A172 (cell line): ENCODE data around the gene SFTPA1. TPM values are rescaled to one million over a fixed set of nuclear protein-coding genes. Genes with fewer than 3 reads are reported as not detected.
A peak's percentile ranks its signal among the peaks of the same experiment; 100 is the strongest.
"Not testable (repeated sequence)": the region's sequence is repeated elsewhere in the genome, so short reads cannot be mapped to it uniquely, and the experiment has no call there.

Experiments
- DNase-seq: peaks from one replicate; pipeline ENCODE4 v3.0.0-alpha.2; 2015; ENCODE audit warnings: low spot score
- total RNA-seq: library from RNA; depleted of rRNA; stranded (reverse); fragments of >200 nt; shearing (Covaris generic); gene quantifications from 2 replicates; pipeline ENCODE4 v1.2.3, GENCODE V29; 2014; rRNA removed

SFTPA1 gene
- 1.1 TPM in 1 of 2 replicates, not detected in the other for total RNA-seq

DNA sequence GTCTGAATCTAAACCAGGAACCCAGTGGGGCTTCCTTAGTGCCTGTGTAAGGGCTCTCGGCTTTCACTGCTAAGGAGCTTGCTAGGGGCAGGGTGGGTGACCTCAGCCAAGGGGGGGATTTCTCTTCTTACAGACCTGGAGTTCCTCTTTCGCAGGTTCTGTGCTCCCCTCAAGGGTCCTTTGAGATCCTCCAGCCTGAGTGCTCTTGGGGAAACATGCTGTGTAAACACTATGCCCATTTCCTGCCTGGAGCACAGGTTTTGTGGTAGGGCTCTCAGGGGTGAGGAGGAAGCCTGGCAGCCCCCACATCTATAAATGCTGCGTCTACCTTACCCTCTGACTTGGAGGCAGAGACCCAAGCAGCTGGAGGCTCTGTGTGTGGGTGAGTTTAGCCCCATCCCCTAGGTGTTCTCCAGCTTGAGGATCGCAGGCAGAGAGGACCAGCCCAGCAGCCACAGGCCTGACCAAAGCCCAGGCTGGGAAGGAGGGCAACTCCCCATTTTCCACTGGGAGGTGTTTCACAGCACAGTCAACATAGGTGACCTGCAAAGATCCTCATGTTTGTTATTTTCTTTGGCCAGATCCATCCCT, at the start of gene SFTPA1:
TSS of gene SFTPA1 (plus strand) at position 339 of the 591 bp plus-strand sequence. CDS start 887 bp downstream, outside the sequence.
- no peak for DNase-seq

DNA sequence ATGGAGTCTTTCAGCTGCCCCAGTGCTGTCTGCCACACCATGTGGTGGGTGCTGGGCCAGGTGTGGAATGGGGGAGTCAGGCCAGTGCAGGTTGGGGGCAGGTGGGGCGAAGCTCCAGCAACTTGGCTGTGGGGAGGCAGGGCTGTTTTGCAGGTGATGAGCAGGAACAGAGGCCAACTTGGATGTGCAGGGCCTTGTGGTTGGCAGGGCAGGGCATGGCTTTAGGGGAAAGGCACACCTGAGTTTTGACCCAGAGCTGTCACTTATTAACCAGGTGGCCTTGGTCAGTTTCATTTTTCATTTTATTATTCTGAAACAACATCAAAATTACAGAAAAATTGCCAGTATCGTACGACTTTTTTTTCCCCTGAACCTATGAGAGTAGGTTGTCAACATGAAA, 49.5 kb upstream of the SFTPA1 start:
- no peak for DNase-seq

DNA sequence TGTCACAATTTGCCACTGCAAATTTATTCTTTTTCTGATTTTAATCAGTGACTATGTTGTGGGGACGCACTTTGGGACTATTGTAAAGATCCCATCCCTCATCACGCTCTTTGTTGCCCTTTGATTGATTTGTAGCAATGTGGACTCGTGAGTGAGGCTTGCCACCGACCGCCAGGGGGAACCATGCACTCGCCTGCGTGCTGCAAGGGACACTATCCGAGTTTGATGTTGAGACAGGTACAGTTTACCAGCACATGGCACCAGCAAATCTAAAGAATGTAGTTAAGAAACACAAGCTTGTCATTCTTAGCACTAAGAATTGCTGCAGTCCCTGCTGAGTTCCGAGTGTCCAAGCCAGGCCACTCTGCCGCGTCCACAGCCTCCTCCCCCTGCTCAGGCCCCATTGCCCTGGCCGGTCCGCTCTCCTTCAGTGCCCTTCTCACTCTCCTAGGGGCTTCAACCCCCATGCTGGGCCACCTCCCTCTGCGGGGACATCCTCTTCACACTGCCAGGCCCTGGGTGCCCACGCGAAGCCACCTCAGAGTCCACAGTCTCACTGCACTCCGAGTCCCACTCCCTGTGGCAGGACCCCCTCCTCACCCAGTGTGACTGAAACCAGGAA, 48.5 kb upstream of the SFTPA1 start:
- DNase-seq: peak; percentile 35

DNA sequence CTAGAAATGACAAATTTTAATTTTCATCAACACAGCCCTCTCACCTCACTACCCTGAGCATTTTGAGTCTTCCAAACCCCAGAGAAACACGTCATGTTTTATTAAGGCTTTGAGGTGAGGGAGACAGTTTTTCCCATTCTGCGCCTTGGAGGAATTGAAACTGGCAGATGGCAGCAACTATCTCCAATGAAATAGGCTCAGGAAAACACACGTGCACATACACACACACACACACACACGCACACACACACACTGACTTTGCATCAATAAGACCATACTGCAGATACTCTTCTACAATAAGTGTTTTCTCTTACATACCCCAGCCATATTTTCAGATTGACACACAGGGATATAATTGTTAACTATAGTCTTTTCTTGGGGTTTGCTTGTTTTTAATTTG, 47.3 kb upstream of the SFTPA1 start:
- DNase-seq: no peak

DNA sequence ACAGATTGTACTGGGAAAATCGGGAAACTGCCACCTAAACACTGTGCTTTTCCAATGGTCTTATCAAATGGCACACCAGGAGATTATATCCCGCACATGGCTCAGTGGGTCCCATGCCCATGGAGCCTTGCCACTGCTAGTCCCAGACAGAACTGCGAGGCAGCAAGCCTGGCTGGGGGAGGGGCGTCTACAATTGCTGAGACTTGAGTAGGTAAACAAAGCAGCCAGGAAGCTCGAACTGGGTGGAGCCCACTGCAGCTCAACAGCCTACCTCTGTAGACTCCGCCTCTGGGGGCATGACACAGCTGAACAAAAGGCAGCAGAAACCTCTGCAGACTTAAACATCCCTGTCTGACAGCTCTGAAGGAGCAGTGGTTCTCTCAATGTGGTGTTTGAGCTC, 40.1 kb upstream of the SFTPA1 start:
- DNase-seq: not testable (repeated sequence)

DNA sequence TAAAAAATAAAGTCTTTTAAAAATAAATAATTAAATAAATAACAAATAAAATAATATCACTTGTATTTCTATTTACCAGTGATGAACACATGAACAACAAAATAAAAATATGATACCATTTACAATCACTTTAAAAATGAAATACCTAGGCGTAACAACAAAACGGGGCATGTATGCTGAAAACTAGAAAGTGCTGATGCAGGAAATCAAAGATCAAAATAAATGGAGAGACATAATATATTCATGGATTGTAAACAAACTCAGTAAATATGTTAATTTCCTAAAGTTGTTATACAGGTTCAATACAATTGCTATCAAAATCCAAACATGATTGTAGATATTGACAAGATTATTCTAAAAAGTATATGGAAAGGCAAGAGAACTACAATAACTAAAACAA, 31.4 kb upstream of the SFTPA1 start:
- no peak for DNase-seq

DNA sequence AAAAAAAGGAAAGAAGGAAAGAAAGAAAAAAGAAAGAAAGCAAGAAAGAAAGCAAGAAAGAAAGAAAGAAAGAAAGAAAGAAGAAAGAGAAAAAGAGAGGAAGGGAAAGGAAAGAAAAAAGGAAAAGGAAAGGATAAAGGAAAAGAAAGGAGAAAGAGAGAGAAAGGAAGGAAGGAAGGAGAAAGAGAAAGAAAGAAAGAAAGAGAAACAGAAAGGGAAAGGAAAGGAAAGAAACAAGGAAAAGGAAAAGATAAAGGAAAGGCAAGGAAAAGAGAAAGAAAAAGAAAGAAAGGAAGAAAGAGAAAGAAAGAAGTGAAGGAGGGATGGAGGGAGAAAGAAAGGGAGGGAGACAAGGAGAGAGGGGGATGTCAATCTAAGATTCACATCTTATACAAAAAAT, 29.7 kb upstream of the SFTPA1 start:
- no peak for DNase-seq

DNA sequence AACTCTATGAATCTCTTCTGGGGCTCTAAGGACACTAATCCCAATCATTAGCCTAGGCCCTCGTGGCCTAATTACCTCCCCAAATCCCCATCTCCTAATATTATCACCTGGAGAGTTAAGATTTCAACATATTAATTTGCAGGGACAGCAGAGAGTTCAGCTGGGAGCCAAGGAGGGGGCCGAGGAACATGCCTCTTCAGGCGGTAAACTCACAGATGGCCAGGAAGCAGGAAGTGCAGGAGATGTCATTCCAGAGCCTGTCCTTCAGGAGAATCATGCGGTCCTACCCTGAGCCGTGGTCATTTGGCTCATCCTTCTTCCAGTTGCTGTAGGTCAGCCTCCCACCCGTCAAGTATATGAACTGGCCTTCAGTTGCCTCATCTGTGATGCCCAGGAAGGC, 28.6 kb upstream of the SFTPA1 start:
- DNase-seq: no peak

DNA sequence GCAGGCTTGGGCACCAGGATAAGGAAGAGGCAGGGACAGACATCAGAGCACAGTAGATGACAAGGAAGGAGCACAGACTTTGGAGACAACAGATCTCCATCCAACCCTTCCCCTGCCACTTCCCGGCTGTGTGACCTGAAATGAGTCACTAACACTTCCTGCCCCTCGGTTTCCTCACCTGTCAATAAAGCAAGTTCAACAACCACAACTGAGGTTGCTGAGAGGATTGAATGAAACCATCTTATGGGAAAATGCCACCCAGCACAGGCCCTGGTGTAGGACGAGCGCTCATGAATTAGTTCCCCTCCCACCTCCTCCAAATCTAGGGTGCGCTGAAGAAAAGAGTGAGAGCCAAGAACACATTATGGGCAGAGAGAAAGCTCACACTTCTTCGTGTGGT, 27.8 kb upstream of the SFTPA1 start:
- DNase-seq: not testable (repeated sequence)

DNA sequence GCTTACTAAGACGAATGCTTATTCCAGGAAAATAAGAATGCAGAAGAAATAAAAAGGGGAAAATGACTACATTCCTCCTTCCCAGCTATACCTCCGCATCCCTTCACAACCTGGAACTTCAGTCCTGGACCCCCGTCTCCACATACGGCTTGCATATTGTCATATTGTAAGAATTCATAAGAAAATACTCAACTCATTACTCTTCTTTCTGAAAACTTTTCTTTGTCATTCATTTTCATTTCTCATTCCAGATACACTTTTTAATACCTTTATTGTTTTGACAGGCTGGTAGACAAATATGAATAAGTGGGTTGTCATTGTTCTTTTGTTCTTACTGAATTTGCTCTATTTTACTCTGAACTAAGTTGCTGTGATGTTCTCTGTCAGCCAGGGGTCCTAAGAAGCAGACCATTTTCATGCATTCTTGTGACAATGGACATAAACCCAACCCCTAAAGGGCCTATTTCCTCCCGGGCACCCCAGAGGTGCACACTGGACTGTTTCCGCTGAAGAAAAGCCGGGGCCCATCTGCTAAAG, 27.2 kb upstream of the SFTPA1 start:
- no peak for DNase-seq

DNA sequence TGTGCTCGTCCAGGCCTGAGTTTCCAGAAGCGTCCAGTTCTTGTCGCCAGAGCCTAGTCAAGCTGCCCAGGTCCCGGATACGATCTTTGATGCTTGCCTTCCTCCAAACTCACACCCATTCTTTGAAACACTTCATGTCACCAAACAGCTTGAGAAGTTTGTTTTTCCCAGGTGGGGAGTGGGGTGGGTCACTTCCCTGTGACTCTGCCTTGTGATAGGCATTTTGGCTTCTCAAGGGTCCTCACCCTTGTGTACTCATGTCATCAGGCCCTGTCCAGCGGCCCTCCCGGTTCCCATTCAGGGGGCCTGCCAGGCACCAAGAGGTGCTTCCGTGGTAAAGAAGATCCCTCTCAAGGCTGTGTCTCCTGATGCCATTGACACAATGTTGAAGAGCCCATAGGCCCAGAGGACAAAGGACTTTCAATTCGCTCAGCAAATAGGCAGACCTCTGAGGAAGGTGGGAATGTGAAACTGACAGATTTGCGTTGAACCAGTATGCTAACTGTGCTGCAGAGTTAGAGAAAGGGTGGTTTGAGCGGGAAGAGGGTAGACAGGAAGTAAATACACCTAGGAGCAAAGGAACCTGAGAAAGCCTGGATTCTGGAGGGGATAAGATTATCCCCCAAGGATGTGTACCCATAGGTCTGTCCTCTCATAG, 24.7 kb upstream of the SFTPA1 start:
- no peak for DNase-seq

DNA sequence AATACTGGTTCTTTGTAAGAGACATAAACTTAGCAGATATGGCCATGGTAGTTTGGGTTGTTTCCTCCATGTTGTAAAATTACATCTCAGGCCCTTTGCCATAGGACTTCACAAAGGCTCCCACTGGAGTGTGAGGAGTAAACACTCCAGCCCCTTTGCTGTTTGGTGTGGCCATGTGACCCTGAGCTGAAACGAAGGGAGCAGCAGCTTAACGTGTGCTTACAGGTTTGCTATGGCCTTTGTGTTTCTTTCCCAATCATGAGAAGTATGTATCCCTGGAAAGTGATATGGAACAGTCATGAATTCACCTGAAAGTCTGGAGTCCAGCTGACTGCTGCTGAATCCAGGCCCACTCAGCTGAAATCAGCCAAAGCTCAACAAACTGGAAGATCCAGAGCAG, 23.8 kb upstream of the SFTPA1 start:
- DNase-seq: no peak

DNA sequence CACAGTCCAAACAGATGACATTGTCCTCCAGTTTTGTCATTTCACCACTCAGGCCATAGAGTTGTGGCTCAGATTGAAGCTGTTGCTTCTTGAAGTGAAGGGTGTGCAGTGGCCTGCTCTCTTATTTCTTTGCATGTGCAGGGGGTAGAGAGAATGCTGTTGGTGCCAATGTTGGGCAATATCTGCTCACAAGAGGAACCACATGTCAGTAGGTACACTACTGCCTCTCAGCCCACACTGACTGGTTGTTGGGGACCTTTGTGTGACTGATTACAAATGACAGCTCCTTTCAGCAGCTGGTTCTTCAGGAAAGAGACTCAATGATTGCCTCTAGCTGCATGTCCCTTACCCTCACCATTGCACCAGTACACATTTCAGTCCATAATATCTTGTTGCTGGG, 21.9 kb upstream of the SFTPA1 start:
- no peak for DNase-seq

DNA sequence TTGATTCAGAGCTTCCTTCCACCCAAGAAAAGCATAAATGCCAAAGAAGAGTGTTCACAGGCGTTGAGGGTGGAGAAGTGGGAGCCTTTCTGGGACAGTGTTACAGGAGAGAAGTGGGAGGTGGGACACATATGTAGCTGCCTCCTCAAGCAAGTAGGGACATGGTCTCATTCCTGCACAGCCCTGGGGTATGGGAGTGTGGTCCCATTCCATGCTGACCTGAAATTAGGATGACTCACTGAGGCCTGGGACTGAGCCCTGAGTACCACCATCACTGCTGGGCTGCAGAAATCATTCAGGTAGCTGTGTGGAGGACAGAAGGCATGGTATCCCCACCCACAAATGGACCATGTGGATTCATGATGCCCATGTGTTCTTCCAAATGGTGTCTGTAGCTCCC, 17.4 kb upstream of the SFTPA1 start:
- DNase-seq: no peak

DNA sequence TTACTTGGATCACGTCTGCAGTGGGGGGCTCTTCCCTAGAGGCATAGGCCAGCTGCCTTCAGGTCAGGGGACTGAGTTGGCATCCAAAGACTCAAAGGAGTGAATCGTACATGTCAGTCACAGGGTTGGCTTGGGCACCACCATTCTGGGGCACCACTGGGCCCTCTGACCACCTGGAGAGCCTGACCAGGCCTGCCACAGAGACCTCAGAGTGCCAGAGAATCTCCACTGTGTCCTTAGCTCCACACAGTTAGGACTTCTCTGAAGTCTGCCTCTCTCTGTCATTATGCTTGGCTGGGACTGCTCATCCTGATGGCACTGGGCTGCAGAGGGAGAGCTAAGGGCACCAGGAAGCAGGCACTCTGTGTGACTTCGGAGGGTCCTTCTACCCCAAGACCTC, 16.2 kb upstream of the SFTPA1 start:
- DNase-seq: not testable (repeated sequence)

DNA sequence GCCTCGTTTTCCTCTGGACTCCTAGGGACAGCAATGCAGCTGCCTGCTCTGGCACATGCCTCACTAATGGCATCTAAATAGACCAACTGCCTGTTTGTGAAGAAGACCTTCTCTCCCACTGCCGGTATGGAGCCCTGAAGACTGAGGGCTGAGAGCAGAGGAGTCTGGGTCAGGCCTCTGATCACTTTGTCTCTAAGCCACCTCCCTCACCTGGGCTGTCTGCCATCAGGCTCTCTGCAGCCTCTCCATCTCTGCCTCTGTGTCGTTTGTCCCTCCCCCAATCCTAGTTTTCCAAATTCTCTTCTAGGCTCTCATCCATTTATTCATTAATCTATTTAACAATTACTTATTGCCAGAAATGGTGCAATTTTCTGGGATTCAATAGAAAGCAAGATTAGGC, 15.2 kb upstream of the SFTPA1 start:
- DNase-seq: no peak

DNA sequence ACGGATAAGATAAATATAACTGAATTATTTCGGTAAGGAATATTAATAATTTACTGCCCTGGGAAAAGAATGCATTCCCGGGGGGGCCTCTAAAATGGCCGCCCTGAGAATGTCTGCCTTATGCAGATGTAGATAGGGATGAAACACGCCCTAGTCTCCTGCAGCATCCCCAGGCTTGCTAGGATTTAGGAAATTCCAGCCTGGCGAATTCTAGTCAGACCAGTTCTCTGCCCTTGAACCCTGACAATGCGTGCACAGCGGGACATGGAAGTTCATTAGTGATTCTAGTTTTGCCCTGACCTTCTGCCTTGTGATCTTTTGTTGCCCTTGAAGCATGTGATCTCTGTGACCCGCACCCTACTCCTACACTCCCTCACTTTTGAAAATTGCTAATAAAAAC, 11.1 kb upstream of the SFTPA1 start:
- DNase-seq: not testable (repeated sequence)

DNA sequence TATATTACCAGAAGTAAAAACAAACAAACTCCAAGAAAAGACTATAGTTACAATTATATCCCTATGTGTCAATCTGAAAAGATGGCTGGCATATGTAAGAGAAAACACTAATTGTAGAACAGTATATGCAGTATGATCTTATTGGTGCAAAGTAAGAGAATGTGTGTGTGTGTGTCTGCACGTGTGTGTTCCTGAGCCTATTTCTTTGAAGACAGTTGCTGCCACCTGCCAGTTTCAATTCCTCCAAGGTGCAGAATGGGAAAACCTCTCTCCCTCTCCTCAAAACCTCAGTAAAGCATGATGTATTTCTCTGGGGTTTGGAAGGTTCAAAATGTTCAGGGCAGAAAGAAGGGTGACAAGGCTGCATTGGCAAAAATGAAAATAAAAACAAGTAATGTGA, 8.8 kb upstream of the SFTPA1 start:
- DNase-seq: no peak

DNA sequence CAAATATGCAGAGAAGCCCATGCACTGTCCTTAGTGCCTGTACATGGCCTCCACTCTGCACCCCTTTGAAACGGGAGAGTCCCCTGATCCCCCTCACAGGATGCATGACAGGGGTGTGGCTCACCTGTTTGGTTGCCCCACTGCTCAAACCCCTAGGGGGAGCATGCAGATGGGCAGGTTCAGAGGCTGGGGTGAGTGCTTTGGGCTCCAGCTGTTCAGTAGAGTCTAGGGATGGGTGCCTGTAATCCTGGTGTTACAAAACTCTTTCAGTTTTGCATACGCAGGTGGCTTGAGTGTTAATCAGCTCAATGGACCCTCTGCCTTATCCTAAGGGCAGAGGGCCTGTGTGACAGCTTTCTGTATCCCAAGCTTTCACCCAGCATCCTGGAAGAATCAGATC, 7.8 kb upstream of the SFTPA1 start:
- no peak for DNase-seq

DNA sequence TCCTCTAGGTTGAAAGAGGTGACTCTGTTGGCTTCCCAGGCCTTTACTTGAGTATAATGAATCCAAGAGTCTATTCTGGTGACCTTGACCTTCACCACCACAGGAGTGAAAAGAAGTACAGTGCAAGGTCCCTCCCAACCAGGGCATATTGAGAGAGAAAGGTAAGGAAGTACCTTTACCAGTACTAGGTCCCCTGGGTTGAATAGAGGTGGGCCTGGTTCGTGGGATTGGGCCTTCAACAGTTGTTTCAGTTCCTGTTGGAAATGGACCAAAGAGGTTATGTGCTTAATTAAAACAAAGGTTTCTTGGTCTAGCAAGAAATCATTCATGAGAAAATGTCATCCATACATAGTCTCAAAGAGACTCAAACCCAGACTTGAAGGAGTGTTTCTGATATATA, 6.4 kb upstream of the SFTPA1 start:
- no peak for DNase-seq

DNA sequence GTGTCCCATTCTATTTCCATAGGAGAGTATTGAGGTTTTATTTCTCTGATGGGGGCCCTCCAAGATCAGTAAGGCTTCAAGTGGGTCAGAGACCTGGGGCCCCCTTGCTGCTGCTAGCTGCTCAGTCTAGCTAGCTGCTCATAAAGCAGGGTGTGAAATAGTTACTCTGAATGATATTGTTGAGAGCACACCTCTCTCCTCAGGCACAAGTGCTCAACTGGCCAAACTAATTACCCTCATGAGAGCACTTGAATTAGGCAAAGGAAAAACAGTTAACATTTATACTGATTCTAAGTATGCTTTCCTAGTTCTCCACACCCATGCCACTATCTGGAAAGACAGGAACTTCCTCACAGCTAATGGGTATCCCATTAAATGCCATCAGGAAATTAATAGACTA, 5.4 kb upstream of the SFTPA1 start:
- DNase-seq: no peak

DNA sequence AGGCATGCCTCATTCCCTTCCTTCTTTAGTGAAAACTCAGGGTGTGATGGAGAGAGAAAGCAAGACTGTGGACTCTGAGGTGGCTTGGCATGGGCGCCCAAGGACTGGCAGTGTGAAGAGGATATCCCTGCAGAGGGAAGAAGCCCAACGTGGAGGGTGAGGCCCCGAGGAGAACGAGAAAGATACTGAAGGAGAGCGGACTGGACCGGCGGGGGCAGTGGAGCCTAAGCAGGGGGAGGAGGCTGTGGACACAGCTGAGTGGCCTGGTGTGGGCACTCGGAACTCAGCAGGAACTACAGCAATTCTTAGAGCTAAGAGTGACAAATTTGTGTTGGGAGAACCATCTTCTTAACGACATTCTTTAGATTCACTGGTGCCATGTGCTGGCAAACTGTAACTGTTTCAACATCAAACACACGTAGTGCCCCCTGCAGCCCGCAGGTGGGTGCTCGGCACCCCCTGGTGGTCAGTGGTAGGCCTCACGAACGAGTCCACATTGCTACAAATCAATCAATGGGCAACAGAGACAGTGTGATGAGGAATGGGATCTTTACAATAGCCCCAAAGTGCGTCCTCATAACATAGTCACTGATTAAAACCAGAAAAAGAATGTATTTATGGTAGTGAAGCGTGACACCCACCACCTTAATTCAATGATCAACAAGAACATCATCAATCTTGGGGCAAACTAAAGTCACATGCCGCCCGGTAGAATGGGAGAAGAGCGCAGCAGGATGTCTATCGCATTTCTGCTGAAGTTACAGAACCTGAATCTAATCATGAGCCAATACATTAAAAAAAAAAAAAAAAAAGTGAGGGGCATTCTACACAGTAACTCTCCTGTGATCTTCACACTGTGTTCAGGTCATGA, 2.0 kb upstream of the SFTPA1 start:
- DNase-seq: no peak
